Astrocyte (in vitro differentiated cells and primary cell): ENCODE results near the gene SDK1.

Experiments used
- EZH2 ChIP-seq: IDR thresholded peaks from 2 replicates; pipeline ENCODE4 v1.6.1; 2012; ENCODE audit warnings: mild to moderate bottlenecking, low read length, inconsistent platforms; ENCODE audit not compliant: insufficient read depth
- TF ChIP-seq, protein P1 (sequence below): IDR thresholded peaks from 2 replicates; pipeline ENCODE4 v1.5.1; 2011; ENCODE audit warnings: low read depth, mild to moderate bottlenecking, inconsistent platforms, low read length, moderate library complexity; ENCODE audit not compliant: insufficient read depth

DNA sequence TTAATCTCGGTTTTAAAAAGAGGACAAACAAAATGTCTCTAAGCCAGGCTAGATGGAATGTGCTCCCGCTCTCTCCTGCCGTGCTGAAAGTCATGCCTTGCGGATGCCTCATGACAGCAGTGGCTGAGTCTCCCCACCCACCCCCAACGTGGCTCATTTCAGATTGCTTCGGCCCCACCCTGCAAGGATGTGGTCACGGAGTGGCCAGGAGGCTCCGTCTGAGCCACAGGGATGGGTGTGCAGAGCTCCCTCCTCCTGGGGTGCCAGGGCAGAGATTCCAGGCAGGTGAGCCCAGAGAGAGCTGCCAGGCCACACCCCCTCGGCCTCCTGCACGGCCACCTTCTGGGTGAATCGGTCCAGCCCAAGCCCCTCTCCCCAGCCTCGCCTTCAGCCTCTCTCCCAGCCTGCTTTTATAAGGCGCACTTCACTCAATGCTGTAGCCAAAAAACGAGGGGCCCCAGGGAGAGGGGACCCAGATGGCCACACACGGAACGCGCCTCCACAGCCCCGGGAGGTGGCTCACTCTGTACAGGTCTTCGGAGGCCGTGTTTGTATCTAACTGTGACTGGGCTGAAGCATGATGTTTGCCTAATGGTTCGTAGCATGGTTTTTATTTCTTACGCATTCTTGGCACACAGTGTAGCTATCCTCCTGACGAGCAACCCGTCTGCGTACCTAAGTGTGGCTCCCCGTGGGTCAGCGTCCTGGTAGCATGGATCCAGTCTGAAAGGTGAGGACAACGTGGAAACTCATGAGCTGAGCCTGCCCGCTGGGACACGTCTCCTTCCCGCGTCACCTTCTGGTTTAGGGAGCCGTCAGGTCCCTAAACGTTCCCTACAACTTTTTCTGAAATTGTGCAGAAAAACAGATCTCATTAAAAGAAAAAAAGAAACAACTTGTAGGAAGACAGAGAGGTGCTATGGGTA is 967.3 kb downstream of the SDK1 start:
- TF ChIP-seq, protein P1, sequence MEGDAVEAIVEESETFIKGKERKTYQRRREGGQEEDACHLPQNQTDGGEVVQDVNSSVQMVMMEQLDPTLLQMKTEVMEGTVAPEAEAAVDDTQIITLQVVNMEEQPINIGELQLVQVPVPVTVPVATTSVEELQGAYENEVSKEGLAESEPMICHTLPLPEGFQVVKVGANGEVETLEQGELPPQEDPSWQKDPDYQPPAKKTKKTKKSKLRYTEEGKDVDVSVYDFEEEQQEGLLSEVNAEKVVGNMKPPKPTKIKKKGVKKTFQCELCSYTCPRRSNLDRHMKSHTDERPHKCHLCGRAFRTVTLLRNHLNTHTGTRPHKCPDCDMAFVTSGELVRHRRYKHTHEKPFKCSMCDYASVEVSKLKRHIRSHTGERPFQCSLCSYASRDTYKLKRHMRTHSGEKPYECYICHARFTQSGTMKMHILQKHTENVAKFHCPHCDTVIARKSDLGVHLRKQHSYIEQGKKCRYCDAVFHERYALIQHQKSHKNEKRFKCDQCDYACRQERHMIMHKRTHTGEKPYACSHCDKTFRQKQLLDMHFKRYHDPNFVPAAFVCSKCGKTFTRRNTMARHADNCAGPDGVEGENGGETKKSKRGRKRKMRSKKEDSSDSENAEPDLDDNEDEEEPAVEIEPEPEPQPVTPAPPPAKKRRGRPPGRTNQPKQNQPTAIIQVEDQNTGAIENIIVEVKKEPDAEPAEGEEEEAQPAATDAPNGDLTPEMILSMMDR: no peak
- no peak for TF ChIP-seq EZH2
